ENCODE results near the gene OR10V1. TPM values are rescaled to one million over a fixed set of nuclear protein-coding genes. Genes with fewer than 3 reads are reported as not detected.

The OR10V1 gene
- total and polyA plus RNA-seq, 3 donors from 2014 or later: 0.39 TPM; not detected in 2

DNA sequence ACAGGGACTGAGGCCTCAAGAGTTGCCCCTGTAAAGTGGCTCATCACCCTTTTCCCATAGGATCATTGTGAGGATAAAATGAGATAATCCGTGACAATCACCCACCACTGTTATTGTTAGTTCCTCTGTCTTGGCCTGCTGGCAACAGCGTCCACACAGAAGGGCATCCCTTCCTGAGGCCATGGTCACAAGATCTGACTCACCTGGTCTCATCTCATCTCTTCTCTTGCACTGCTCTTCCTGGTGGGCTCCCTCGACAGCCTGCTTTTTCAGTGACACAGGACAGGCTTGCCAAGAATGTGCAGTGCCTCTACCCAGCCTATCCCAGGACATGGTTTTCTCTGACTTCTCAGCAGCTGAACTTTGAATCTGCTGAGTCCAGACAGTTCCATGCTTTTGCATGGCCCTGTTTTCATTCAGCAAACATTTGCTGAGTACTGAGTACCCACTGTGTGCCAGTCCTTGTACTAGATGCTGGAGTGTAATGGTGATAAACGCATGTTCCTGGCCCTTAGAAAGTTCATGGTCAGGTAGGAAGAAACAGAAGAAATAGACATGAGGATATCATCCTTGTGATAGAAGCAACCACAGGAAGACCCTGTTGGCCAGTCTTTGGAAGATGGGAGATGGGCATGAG, 44.9 kb upstream of the OR10V1 start:
- TF ChIP-seq, protein P1, sequence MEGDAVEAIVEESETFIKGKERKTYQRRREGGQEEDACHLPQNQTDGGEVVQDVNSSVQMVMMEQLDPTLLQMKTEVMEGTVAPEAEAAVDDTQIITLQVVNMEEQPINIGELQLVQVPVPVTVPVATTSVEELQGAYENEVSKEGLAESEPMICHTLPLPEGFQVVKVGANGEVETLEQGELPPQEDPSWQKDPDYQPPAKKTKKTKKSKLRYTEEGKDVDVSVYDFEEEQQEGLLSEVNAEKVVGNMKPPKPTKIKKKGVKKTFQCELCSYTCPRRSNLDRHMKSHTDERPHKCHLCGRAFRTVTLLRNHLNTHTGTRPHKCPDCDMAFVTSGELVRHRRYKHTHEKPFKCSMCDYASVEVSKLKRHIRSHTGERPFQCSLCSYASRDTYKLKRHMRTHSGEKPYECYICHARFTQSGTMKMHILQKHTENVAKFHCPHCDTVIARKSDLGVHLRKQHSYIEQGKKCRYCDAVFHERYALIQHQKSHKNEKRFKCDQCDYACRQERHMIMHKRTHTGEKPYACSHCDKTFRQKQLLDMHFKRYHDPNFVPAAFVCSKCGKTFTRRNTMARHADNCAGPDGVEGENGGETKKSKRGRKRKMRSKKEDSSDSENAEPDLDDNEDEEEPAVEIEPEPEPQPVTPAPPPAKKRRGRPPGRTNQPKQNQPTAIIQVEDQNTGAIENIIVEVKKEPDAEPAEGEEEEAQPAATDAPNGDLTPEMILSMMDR (IDR thresholded peaks at IDR 0.05): no peak
- TF ChIP-seq POLR2A (IDR thresholded peaks at IDR 0.05): no peak
- intact Hi-C loops (cut with DNase I; ENCODE audit: low total_unique reads): loop anchor here (5.0 kb wide), 1 partner anchor 44 kb away; no protein-coding TSS in a partner anchor

DNA sequence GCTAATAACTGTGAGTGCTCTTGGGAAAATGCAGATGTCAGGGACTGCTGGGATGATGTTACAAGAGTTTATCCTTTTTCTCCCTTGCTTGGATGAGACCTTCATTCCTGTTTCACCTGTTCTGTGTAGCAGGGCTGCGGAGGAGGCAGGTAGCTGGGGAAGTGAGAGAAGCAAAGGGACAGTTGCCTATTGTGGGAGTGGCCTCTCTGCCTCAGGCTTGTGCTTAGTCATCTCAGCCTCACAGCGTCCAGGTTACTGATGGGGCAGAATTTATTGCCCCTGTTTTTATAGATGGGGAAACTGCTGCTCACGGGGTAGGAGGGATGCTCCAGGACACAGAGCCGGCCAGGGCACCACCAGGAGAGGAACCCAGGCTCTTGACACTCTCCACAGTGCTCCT, 43.2 kb upstream of the OR10V1 start:
- H3K4me1 ChIP-seq: peaks cover 13% of the 10 kb centered on the region
- H3K9me3 ChIP-seq: no peaks in the 10 kb centered on the region
- no peak for TF ChIP-seq POLR2A (IDR thresholded peaks at IDR 0.05)
- TF ChIP-seq, protein P1 (IDR thresholded peaks at IDR 0.05): no peak
- H3K27ac ChIP-seq: peak overlapping the region in 1 of 2 donors; percentile 92
- H3K27me3 ChIP-seq: no peaks in the 10 kb centered on the region
- H3K4me3 ChIP-seq: no peak overlapping the region
- peak; percentile 54 for DNase-seq
- intact Hi-C loops (cut with DNase I; ENCODE audit: low total_unique reads): loop anchor here (5.0 kb wide), 1 partner anchor 45 kb away; no protein-coding TSS in a partner anchor
- 35 to 43% methylated on average over 4 of the region's 4 CpGs for WGBS, 2 donors
- H3K36me3 ChIP-seq (ENCODE audit: low read depth, missing control alignments): no peaks in the 10 kb centered on the region

More for the DNA sequence above, 44.9 kb upstream of the OR10V1 start:
- H3K4me3 ChIP-seq: no peak overlapping the region
- no peaks in the 10 kb centered on the region for H3K9me3 ChIP-seq
- DNase-seq: no peak
- no peaks in the 10 kb centered on the region for H3K36me3 ChIP-seq (ENCODE audit: low read depth, missing control alignments)
- H3K27me3 ChIP-seq: no peaks in the 10 kb centered on the region
- WGBS, 2 donors: 76 to 92% methylated on average over 4 of the region's 4 CpGs
- peaks cover 23% of the 10 kb centered on the region for H3K4me1 ChIP-seq
- no peak overlapping the region for H3K27ac ChIP-seq

DNA sequence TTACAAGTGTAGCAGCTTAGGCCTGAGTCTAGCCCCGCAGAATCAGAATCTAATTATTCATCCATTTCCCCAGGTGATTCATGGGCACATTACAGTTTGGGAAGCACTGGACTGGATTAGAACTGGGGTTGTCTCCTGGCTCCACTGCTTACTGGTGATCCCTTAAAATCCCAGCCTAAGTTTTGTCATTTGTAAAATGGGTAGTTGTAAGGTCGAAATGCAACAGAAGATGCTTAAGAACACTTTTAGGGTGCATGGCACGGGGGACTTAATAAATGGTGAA, 42.9 kb upstream of the OR10V1 start:
- H3K27ac ChIP-seq: peak overlapping the region; percentile 87 to 92

DNA sequence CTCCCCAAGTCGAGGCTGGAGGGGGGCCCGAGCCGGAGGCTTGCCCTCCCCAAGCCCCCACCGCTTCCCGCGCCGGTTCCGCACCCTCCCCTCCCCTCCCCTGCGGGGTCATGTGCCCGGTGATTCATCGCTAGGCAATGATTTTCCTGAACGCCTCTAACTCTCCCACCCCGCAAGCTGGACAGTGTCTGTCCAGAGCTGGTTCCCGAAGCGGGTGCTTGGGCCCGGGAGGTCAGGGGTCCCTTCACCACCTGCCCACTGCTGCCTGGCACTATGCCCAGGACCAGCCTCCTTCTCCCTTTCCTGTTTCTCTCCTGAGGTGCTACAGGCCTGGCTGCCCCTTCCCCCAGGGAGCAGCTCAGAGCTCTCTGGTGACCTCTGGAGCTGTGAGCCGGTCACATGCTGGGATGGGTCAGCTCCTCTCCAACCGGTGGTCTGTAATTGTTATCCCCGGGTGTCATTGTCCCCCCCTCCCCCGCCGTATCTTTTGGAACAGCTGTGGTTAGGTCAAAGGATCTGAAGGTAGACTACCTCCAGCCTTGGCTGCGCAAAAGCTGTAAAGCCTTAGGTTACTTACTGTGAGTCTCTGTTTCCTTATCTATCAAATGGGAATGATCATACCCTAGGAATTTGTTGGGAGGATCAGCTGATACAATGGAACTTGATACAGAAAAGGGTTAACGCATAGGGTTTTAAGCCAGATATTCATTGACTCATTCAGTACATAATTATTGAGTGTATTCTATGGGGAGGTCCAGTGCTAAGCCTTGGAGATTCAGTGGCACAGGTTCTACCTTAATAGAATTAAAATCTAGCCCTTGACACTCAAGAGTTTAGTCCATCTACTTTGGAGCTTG, 42.3 kb upstream of the OR10V1 start:
- Histone ChIP-seq H3K27me3 (no peaks in the 10 kb centered on the region), H3K36me3 (ENCODE audit: low read depth, missing control alignments) (no peaks in the 10 kb centered on the region), H3K4me1 (peaks cover 8% of the 10 kb centered on the region), H3K27ac (peak overlapping the region; percentile 87 to 92), H3K4me3 (peak overlapping the region; percentile 89 to 92), H3K9me3 (no peaks in the 10 kb centered on the region)
- TF ChIP-seq POLR2A (IDR thresholded peaks at IDR 0.05): no peak
- TF ChIP-seq, protein P1 (IDR thresholded peaks at IDR 0.05): no peak
- WGBS, 2 donors: 5 to 11% methylated on average over 13 to 22 of the region's 23 CpGs
- intact Hi-C loops (cut with DNase I; ENCODE audit: low total_unique reads): loop anchor here (5.0 kb wide), 1 partner anchor 46 kb away; no protein-coding TSS in a partner anchor
- DNase-seq: peak; percentile 78

More for the DNA sequence above, 42.9 kb upstream of the OR10V1 start:
- Histone ChIP-seq H3K9me3 (no peaks in the 10 kb centered on the region), H3K27me3 (no peaks in the 10 kb centered on the region), H3K4me1 (peaks cover 12% of the 10 kb centered on the region), H3K36me3 (ENCODE audit: low read depth, missing control alignments) (no peaks in the 10 kb centered on the region), H3K4me3 (peak overlapping the region in 1 of 2 donors; percentile 92)
- TF ChIP-seq POLR2A (IDR thresholded peaks at IDR 0.05): no peak
- TF ChIP-seq, protein P1 (IDR thresholded peaks at IDR 0.05): no peak
- 14 to 30% methylated on average over 3 of the region's 3 CpGs for WGBS, 2 donors
- intact Hi-C loops (cut with DNase I; ENCODE audit: low total_unique reads): loop anchor here (5.0 kb wide), 1 partner anchor 46 kb away; no protein-coding TSS in a partner anchor
- no peak for DNase-seq

Data from testis (tissue), 3 donors.